Fibroblast of lung (primary cell): ENCODE results near the gene F2RL3. TPM values are rescaled to one million over a fixed set of nuclear protein-coding genes. Genes with fewer than 3 reads are reported as not detected.

Source experiments
- DNase-seq, 2 donors: peaks; one replicate each; pipeline versions ENCODE4 v3.0.0 to v3.0.0-alpha.2; 2010; ENCODE audit warnings: low read depth in 2 of 2
- H2AFZ ChIP-seq: 2 replicates; pipeline ENCODE4 v1.5.1; 2012; ENCODE audit warnings: low read length, control low read depth, inconsistent platforms
- H3K27ac ChIP-seq: 2 replicates; pipeline ENCODE4 v1.5.1; 2011; ENCODE audit warnings: low read length, control low read depth; ENCODE audit not compliant: insufficient read depth
- H3K27me3 ChIP-seq: 2 replicates; pipeline ENCODE4 v1.5.1; 2011; ENCODE audit warnings: mild to moderate bottlenecking, low read length; ENCODE audit not compliant: control insufficient read depth, insufficient read depth
- H3K36me3 ChIP-seq: 2 replicates; pipeline ENCODE4 v1.5.1; 2011; ENCODE audit warnings: low read length; ENCODE audit not compliant: control insufficient read depth, insufficient read depth
- H3K4me1 ChIP-seq: 2 replicates; pipeline ENCODE4 v1.5.1; 2011; ENCODE audit warnings: low read length; ENCODE audit not compliant: control insufficient read depth, insufficient read depth; ENCODE audit errors: extremely low read depth
- H3K4me2 ChIP-seq: 2 replicates; pipeline ENCODE4 v1.5.1; 2011; ENCODE audit warnings: low read length, control low read depth; ENCODE audit not compliant: insufficient read depth; ENCODE audit errors: extremely low read depth
- H3K4me3 ChIP-seq, 4 experiments: fragments of 200-600 bp in 1 of 4; sonication (generic) in 1 of 4; replicated peaks in 1 of 4; 2 replicates each; pipeline ENCODE4 v1.5.1; 2011 to 2016; ENCODE audit warnings: low read length in 4 of 4, low read depth in 3 of 4, mild to moderate bottlenecking in 3 of 4, control low read depth in 2 of 4, inconsistent platforms in 1 of 4, mixed read lengths in 1 of 4; ENCODE audit not compliant: insufficient read depth in 1 of 4; ENCODE audit errors: control extremely low read depth in 1 of 4
- H3K79me2 ChIP-seq: 2 replicates; pipeline ENCODE4 v1.5.1; 2012; ENCODE audit warnings: mild to moderate bottlenecking, low read length, inconsistent platforms; ENCODE audit not compliant: control insufficient read depth, insufficient read depth
- H3K9ac ChIP-seq: 2 replicates; pipeline ENCODE4 v1.5.1; 2011; ENCODE audit warnings: mild to moderate bottlenecking, low read length, control low read depth; ENCODE audit not compliant: insufficient read depth
- H3K9me3 ChIP-seq: 2 replicates; pipeline ENCODE4 v1.5.1; 2012; ENCODE audit warnings: low read depth, low read length; ENCODE audit not compliant: control insufficient read depth, insufficient read depth
- H4K20me1 ChIP-seq: 2 replicates; pipeline ENCODE4 v1.5.1; 2011; ENCODE audit warnings: low read length; ENCODE audit not compliant: control insufficient read depth, insufficient read depth; ENCODE audit errors: extremely low read depth
- EZH2 ChIP-seq: IDR thresholded peaks from 2 replicates; pipeline ENCODE4 v1.5.1; 2012; ENCODE audit warnings: low read length, control low read depth, mild to moderate bottlenecking; ENCODE audit errors: missing control alignments
- polyA plus RNA-seq, 2 donors: library from polyadenylated mRNA; depleted of rRNA in 1 of 2; stranded (reverse) in 1 of 2; unstranded in 1 of 2; fragments of >200 nt; gene quantifications; 2 replicates each; pipeline ENCODE4 v1.2.1, GENCODE V29; 2011 to 2012; ENCODE audit warnings: missing spikeins in 1 of 2
- total RNA-seq: library from RNA; depleted of rRNA; stranded (reverse); fragments of >200 nt; gene quantifications from 2 replicates; pipeline ENCODE4 v1.2.1, GENCODE V29; 2014
- TF ChIP-seq, protein P1 (sequence below), 2 donors: IDR thresholded peaks in 1 of 2; conservative IDR thresholded peaks in 1 of 2; 1 replicate in 1 of 2; 2 replicates in 1 of 2; pipeline ENCODE4 v1.5.1; 2011 to 2012; ENCODE audit warnings: low read length in 2 of 2, control low read depth in 1 of 2, inconsistent platforms in 1 of 2, low read depth in 1 of 2, mild to moderate bottlenecking in 1 of 2

Gene F2RL3
- total and polyA plus RNA-seq, 2 donors (not counting 1 experiment from before 2014, with no cell fraction given): under 0.01 to 0.01 TPM

DNA sequence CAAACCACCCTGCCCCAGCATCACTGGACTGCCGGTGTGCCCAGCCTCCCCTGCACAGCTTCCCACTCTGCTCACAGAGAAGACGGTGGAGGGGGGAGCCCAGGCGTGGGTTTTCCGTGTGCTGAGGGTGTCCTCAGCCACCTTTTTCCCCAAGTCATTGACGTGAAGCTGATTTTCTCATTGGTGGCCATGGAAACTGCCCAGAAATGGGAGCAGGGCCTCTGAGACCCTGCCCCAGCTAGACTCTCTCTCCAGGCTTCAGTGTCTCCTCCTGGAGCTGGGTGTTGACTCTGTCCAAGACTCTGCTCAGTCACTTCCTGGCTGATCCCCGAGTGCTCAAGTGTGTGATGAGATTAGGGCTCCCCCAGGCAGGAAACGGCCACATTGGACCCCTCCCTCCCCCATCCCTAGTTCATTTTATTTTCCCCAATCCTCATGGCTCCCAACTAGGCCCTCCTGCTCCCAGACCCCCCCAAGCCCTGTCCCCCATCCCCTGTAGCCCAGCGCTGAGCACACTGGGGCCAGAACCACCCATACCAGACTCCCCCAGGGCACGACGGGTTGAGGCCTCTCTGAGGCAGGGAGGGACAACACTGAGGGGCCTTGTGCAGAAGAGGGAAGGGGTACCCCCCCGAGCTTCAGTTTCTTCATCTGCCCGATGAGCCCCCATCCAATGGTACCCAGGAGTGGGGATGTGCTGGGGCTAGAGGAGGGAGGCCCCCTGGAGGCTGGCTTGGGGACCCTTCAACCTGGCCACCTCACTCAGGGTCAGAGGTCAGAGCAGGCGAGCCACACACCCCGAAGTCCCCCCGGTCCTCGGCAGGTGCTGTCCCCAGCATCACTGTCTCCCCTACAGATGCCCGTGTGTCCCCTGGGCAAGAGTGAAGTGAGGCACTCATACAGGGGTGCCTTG, 1.2 kb upstream of the F2RL3 start:
- Histone ChIP-seq H3K4me3 (no peak overlapping the region), H3K4me1 (no peaks in the 10 kb centered on the region), H4K20me1 (no peaks in the 10 kb centered on the region), H3K9ac (no peak overlapping the region), H3K27me3 (no peaks in the 10 kb centered on the region), H3K9me3 (no peaks in the 10 kb centered on the region), H2AFZ (no peak overlapping the region), H3K79me2 (no peaks in the 10 kb centered on the region), H3K27ac (no peak overlapping the region), H3K36me3 (no peaks in the 10 kb centered on the region), H3K4me2 (no peak overlapping the region)
- TF ChIP-seq EZH2: no peak
- no peak for DNase-seq

DNA sequence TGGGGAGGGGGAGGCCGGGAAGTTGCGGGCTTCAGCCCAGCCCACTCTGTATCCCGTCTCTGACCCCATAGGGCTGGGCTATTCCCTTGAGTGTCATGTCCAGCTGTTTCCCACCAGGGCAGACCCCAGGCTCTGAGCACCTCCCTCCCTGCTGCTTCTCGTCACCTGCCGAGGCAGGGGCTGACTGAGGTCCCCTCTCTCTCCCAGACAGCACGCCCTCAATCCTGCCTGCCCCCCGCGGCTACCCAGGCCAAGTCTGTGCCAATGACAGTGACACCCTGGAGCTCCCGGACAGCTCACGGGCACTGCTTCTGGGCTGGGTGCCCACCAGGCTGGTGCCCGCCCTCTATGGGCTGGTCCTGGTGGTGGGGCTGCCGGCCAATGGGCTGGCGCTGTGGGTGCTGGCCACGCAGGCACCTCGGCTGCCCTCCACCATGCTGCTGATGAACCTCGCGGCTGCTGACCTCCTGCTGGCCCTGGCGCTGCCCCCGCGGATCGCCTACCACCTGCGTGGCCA, 625 bp downstream of the F2RL3 start:
- TF ChIP-seq EZH2: no peak
- TF ChIP-seq, protein P1, sequence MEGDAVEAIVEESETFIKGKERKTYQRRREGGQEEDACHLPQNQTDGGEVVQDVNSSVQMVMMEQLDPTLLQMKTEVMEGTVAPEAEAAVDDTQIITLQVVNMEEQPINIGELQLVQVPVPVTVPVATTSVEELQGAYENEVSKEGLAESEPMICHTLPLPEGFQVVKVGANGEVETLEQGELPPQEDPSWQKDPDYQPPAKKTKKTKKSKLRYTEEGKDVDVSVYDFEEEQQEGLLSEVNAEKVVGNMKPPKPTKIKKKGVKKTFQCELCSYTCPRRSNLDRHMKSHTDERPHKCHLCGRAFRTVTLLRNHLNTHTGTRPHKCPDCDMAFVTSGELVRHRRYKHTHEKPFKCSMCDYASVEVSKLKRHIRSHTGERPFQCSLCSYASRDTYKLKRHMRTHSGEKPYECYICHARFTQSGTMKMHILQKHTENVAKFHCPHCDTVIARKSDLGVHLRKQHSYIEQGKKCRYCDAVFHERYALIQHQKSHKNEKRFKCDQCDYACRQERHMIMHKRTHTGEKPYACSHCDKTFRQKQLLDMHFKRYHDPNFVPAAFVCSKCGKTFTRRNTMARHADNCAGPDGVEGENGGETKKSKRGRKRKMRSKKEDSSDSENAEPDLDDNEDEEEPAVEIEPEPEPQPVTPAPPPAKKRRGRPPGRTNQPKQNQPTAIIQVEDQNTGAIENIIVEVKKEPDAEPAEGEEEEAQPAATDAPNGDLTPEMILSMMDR (conservative IDR thresholded peaks at IDR 0.05 in 1 of 2, IDR thresholded peaks at IDR 0.05 in 1 of 2; ENCODE audit: low read depth in 1 of 2, low read length in 2 of 2): no peak

DNA sequence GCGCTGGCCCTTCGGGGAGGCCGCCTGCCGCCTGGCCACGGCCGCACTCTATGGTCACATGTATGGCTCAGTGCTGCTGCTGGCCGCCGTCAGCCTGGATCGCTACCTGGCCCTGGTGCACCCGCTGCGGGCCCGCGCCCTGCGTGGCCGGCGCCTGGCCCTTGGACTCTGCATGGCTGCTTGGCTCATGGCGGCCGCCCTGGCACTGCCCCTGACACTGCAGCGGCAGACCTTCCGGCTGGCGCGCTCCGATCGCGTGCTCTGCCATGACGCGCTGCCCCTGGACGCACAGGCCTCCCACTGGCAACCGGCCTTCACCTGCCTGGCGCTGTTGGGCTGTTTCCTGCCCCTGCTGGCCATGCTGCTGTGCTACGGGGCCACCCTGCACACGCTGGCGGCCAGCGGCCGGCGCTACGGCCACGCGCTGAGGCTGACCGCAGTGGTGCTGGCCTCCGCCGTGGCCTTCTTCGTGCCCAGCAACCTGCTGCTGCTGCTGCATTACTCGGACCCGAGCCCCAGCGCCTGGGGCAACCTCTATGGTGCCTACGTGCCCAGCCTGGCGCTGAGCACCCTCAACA, 1.2 kb downstream of the F2RL3 start:
- no peak overlapping the region for H3K4me2 ChIP-seq
- H3K27ac ChIP-seq: no peak overlapping the region
- no peaks in the 10 kb centered on the region for H4K20me1 ChIP-seq
- H3K79me2 ChIP-seq: no peaks in the 10 kb centered on the region
- H3K4me1 ChIP-seq: no peaks in the 10 kb centered on the region
- no peaks in the 10 kb centered on the region for H3K9me3 ChIP-seq
- no peak for TF ChIP-seq EZH2
- TF ChIP-seq, protein P1 (conservative IDR thresholded peaks at IDR 0.05 in 1 of 2, IDR thresholded peaks at IDR 0.05 in 1 of 2; ENCODE audit: low read depth in 1 of 2, low read length in 2 of 2): no peak
- no peak for DNase-seq
- no peak overlapping the region for H2AFZ ChIP-seq
- no peaks in the 10 kb centered on the region for H3K27me3 ChIP-seq
- H3K9ac ChIP-seq: no peak overlapping the region
- H3K36me3 ChIP-seq: no peaks in the 10 kb centered on the region
- H3K4me3 ChIP-seq: no peak overlapping the region

More for the DNA sequence above, 625 bp downstream of the F2RL3 start:
- H3K27ac ChIP-seq: no peak overlapping the region
- H3K79me2 ChIP-seq: no peaks in the 10 kb centered on the region
- no peaks in the 10 kb centered on the region for H4K20me1 ChIP-seq
- H3K27me3 ChIP-seq: no peaks in the 10 kb centered on the region
- H3K36me3 ChIP-seq: no peaks in the 10 kb centered on the region
- H3K9me3 ChIP-seq: no peaks in the 10 kb centered on the region
- no peak for DNase-seq
- no peak overlapping the region for H3K4me2 ChIP-seq
- H2AFZ ChIP-seq: no peak overlapping the region
- H3K4me3 ChIP-seq: no peak overlapping the region
- no peaks in the 10 kb centered on the region for H3K4me1 ChIP-seq
- no peak overlapping the region for H3K9ac ChIP-seq
